ENCODE measurements around the gene PLSCR1. TPM values are rescaled to one million over a fixed set of nuclear protein-coding genes. Genes with fewer than 3 reads are reported as not detected.
"Not testable (repeated sequence)": the region's sequence is repeated elsewhere in the genome, so short reads cannot be mapped to it uniquely, and the experiment has no call there.

The PLSCR1 gene
- total and polyA plus RNA-seq, 7 donors: 59.3 to 194 (median 112) TPM

DNA sequence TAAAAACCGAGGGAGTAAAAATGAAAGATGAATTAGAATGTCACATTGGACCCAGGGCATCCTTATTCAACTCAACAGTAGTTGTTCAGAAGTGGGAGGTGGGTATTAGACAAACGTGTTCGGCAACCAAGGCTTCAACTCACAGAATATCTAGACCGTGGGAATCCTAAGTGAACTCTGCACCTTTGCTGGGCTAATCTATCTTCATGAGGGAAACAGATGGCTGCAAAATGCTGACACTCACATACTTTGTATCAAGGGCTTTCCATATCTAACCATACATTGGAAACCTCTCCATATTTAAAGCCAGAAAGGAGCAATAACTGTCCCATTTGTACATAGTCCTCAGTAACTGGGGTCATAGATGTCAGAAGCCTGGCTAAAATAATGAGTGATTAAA, 20.9 kb downstream of the PLSCR1 start:
- no peak overlapping the region for H3K4me3 ChIP-seq
- no peak for DNase-seq
- H3K27ac ChIP-seq: no peak overlapping the region
- H3K4me1 ChIP-seq: peaks cover 0 to 4% (median 0%) of the 10 kb centered on the region in 4 donors
- H3K36me3 ChIP-seq: peaks cover 3 to 64% (median 8%) of the 10 kb centered on the region in 4 donors
- whole genome bisulfite sequencing, 2 donors: 72 to 81% methylated on average over 4 of the region's 4 CpGs
- no peaks in the 10 kb centered on the region for H3K9me3 ChIP-seq
- H3K27me3 ChIP-seq: no peaks in the 10 kb centered on the region
- TF ChIP-seq POLR2A (IDR thresholded peaks at IDR 0.05) (no peak), POLR2AphosphoS5 (IDR thresholded peaks at IDR 0.05) (no peak), EP300 (IDR thresholded peaks at IDR 0.05) (no peak)
- TF ChIP-seq, protein P1, sequence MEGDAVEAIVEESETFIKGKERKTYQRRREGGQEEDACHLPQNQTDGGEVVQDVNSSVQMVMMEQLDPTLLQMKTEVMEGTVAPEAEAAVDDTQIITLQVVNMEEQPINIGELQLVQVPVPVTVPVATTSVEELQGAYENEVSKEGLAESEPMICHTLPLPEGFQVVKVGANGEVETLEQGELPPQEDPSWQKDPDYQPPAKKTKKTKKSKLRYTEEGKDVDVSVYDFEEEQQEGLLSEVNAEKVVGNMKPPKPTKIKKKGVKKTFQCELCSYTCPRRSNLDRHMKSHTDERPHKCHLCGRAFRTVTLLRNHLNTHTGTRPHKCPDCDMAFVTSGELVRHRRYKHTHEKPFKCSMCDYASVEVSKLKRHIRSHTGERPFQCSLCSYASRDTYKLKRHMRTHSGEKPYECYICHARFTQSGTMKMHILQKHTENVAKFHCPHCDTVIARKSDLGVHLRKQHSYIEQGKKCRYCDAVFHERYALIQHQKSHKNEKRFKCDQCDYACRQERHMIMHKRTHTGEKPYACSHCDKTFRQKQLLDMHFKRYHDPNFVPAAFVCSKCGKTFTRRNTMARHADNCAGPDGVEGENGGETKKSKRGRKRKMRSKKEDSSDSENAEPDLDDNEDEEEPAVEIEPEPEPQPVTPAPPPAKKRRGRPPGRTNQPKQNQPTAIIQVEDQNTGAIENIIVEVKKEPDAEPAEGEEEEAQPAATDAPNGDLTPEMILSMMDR (IDR thresholded peaks at IDR 0.05): no peak
- intact Hi-C loops (cut with DNase I): no loop called here

DNA sequence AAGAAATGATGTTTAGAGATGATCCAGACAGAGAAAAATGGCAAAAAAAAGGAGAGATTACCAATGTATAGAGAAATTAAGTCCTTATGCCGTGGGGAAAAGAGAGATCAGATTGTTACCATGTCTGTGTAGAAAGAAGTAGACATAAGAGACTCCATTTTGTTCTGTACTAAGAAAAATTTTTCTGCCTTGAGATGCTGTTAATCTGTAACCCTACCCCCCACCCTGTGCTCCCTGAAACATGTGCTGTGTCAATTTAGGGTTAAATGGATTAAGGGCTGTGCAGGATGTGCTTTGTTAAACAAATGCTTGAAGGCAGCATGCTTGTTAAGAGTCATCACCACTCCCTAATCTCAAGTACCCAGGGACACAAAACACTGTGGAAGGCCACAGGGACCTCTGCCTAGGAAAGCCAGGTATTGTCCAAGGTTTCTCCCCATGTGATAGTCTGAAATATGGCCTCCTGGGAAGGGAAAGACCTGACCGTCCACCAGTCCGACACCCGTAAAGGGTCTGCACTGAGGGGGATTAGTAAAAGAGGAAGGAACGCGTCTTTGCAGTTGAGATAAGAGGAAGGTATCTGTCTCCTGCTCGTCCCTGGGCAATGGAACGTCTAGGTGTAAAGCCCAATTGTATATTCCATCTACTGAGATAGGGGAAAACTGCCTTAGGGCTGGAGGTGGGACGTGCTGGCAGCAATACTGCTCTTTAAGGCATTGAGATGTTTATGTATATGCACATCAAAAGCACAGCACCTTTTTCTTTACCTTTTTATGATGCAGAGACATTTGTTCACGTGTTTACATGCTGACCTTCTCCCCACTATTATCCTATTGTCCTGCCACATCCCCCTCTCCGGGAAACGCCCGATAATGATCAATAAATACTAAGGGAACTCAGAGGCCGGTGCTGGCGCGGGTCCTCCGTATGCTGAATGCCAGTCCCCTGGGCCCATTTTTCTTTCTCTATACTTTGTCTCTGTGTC, 21.9 kb downstream of the PLSCR1 start:
- H3K4me3 ChIP-seq; H3K27ac ChIP-seq; DNase-seq; H3K9me3 ChIP-seq; H3K4me1 ChIP-seq; intact Hi-C loops (cut with DNase I); H3K27me3 ChIP-seq: not testable (repeated sequence)
- H3K36me3 ChIP-seq: peaks cover 3 to 53% (median 11%) of the 10 kb centered on the region in 4 donors
- 90 to 93% methylated on average over 17 of the region's 17 CpGs for WGBS, 2 donors

DNA sequence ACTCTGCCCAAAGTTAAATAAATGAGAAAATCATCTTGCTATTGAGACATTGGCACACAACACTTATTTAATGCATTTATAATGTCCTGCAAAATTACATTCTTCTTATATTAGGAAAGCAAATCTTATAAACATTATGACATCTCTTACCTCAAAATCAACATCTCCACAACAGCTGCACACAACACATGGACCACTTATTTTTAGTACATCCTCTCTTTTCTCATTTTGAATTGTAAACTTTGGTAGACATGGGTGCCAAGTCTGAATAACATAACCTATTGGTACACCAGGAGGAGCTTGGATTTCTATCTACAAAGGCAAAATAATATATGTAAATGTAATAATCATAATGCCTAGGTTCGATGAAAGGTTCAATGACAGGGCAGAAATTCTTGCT, 23.0 kb downstream of the PLSCR1 start:
- H3K4me3 ChIP-seq: no peak overlapping the region
- intact Hi-C loops (cut with DNase I): no loop called here
- WGBS, 2 donors: 92 to 93% methylated on average over 1 of the region's 1 CpG
- H3K4me1 ChIP-seq: peaks cover 0 to 4% (median 0%) of the 10 kb centered on the region in 4 donors
- no peak overlapping the region for H3K27ac ChIP-seq
- H3K36me3 ChIP-seq: peaks cover 3 to 46% (median 14%) of the 10 kb centered on the region in 4 donors
- H3K9me3 ChIP-seq: no peaks in the 10 kb centered on the region
- TF ChIP-seq, protein P1 (IDR thresholded peaks at IDR 0.05): no peak
- no peak for TF ChIP-seq POLR2AphosphoS5 (IDR thresholded peaks at IDR 0.05)
- no peak for TF ChIP-seq EP300 (IDR thresholded peaks at IDR 0.05)
- TF ChIP-seq POLR2A (IDR thresholded peaks at IDR 0.05): no peak
- no peak for DNase-seq
- no peaks in the 10 kb centered on the region for H3K27me3 ChIP-seq

DNA sequence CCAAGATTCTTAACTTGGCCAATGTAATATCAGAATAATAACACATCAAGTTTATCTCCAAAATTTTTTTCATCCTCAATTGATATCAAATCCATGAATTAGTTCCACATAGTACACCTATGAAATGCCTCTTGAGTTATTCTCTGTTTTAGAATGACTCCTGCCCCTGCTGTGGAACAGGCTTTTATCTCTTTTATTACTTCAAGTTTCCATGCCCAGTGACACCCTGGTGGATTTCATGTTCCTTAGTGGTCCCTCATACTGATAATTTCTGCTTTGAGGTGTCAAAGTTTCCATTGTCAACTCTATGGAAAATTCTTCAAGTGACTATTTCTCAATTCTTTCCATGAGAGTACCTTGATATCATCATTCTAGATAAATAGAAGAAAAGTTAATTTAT, 24.6 kb downstream of the PLSCR1 start:
- Histone ChIP-seq H3K27me3 (no peaks in the 10 kb centered on the region), H3K9me3 (no peaks in the 10 kb centered on the region), H3K4me1 (no peaks in the 10 kb centered on the region), H3K36me3 (peaks cover 2 to 54% (median 10%) of the 10 kb centered on the region in 4 donors), H3K27ac (no peak overlapping the region), H3K4me3 (no peak overlapping the region)
- no peak for DNase-seq
- TF ChIP-seq POLR2A (IDR thresholded peaks at IDR 0.05): no peak
- no peak for TF ChIP-seq POLR2AphosphoS5 (IDR thresholded peaks at IDR 0.05)
- TF ChIP-seq, protein P1 (IDR thresholded peaks at IDR 0.05): no peak
- no peak for TF ChIP-seq EP300 (IDR thresholded peaks at IDR 0.05)
- intact Hi-C loops (cut with DNase I): no loop called here

DNA sequence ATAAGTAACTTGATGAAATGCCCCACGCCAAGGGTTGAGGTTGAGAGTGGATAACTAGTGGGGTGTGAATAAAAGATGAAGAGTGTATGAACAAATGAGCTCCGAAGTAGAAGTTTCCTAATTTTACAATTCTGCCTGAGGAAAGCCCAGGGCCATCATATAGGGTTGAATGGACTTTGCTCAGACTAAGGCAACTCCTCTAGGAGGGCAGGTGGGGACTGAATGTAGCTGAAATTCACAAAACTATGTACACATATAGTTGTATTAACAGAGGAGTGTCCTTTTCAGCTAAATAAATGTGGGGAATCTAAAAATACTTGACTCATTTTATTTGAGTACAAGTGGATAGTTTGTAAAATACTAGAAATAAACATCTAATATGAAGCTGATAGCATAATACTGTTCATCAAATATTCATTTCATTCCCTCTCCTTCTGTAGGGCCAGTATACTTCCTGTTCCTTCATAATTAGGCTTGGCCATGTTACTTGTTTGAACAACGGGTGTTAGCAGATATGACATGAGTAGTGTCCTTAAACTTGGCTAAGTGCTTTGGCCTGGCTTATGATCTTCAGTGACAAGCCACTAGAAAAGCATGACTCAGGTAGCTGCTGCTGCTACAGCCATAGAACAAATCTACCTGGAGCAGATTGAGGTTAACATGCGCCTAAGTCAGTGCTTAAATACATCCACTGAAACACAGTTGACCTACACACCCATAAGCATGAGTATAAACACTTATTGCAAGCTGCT, 26.5 kb downstream of the PLSCR1 start:
- Histone ChIP-seq H3K27me3 (no peaks in the 10 kb centered on the region), H3K4me3 (no peak overlapping the region), H3K4me1 (peaks cover 0 to 12% (median 8%) of the 10 kb centered on the region in 4 donors), H3K27ac (no peak overlapping the region), H3K36me3 (peaks cover 0 to 46% (median 10%) of the 10 kb centered on the region in 4 donors), H3K9me3 (no peaks in the 10 kb centered on the region)
- WGBS, 2 donors: 19 to 68% methylated on average over 4 of the region's 4 CpGs
- TF ChIP-seq, protein P1 (IDR thresholded peaks at IDR 0.05): no peak
- TF ChIP-seq EP300 (IDR thresholded peaks at IDR 0.05): no peak
- TF ChIP-seq POLR2AphosphoS5 (IDR thresholded peaks at IDR 0.05): no peak
- TF ChIP-seq POLR2A (IDR thresholded peaks at IDR 0.05): no peak
- intact Hi-C loops (cut with DNase I): no loop called here
- no peak for DNase-seq

Measured in sigmoid colon (tissue), 7 donors.